ENCODE results near the gene PLA2G4F. TPM values are rescaled to one million over a fixed set of nuclear protein-coding genes. Genes with fewer than 3 reads are reported as not detected.

PLA2G4F gene
- total and polyA plus RNA-seq, 4 donors = 1.5 TPM; not detected in 3

DNA sequence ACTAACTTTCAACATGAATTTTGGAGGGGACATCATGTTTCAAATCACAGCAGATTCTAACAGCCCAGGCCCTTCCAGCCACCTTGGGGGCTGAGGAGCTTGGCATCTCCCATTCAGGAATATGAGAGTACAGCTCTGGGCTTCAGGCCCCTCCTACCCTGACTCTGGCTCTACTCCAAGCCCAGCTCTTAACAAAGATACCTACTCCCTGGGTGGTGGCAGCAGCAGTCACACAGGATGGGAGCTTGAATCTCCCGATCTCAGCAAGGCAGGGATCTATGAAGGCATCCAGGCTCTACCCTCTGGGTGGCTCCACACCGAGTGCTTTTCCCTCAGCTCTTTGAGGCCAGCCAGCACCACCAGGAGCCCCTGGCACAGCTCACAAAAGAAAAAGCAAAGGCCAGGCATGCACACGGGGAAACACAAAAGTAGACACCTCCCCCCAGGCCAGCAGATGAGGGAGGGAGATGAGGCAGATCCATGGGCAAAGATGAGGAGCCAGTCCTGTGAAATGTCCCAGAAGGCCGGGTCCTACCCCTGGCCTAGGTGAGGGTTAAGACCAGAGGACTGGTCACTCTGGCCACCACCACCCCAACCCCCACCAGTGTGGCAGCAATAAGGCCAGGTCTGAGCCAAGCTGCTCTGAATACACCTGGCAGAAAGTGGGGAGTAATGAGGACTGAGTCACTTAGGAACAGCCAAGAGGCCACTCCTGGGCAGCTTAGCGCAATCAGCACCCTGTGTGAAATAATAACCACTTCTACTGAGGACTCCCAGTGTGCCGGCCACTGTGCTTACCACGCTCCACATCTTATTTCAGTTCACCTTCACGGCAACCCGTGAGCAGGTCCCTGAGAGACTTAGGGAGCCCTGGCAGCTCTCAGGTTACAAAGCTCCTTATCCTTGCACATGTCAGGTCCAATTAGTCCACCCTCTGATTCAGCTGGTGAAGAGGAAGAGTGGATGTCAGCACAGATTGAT lies 24.3 kb downstream of the PLA2G4F start:
- Histone ChIP-seq H3K4me3 (ENCODE audit: low read length in 2 of 2) (no peak overlapping the region), H3K4me1 (ENCODE audit: control insufficient read depth in 1 of 2, insufficient read depth in 2 of 2, low read length in 2 of 2) (no peaks in the 10 kb centered on the region), H3K9me3 (ENCODE audit: control insufficient read depth, low read length) (no peaks in the 10 kb centered on the region), H3K27ac (ENCODE audit: low read depth in 1 of 2, low read length in 2 of 2) (no peak overlapping the region), H3K36me3 (ENCODE audit: control insufficient read depth in 1 of 2, insufficient read depth in 2 of 2, low read length in 1 of 2) (no peaks in the 10 kb centered on the region), H3K27me3 (ENCODE audit: control insufficient read depth in 1 of 2, insufficient read depth in 2 of 2, low read length in 1 of 2) (no peaks in the 10 kb centered on the region)
- intact Hi-C loops (cut with DNase I) = loop anchor here in 1 of 2 donors (10.0 kb wide), 1 partner anchor 147 kb away; no protein-coding TSS in a partner anchor
- no peak for DNase-seq
- no peak for ATAC-seq (ENCODE audit: low FRiP score)
- WGBS, 2 donors = 69 to 71% methylated on average over 9 of the region's 9 CpGs

- intact Hi-C loops (cut with DNase I) = loop anchor here in 1 of 2 donors (10.0 kb wide), 1 partner anchor 146 kb away; no protein-coding TSS in a partner anchor
- Histone ChIP-seq H3K4me1 (ENCODE audit: control insufficient read depth in 1 of 2, insufficient read depth in 2 of 2, low read length in 2 of 2) (no peaks in the 10 kb centered on the region), H3K36me3 (ENCODE audit: control insufficient read depth in 1 of 2, insufficient read depth in 2 of 2, low read length in 1 of 2) (no peaks in the 10 kb centered on the region), H3K27ac (ENCODE audit: low read depth in 1 of 2, low read length in 2 of 2) (no peak overlapping the region), H3K9me3 (ENCODE audit: control insufficient read depth, low read length) (no peaks in the 10 kb centered on the region), H3K27me3 (ENCODE audit: control insufficient read depth in 1 of 2, insufficient read depth in 2 of 2, low read length in 1 of 2) (no peaks in the 10 kb centered on the region), H3K4me3 (ENCODE audit: low read length in 2 of 2) (no peak overlapping the region)
- 97 to 100% methylated on average over 1 of the region's 1 CpG for WGBS, 2 donors
- no peak for DNase-seq
- no peak for ATAC-seq (ENCODE audit: low FRiP score)
Observed at GRCh38 chr15:42131006-42131405, 25.4 kb downstream of the PLA2G4F start.

DNA sequence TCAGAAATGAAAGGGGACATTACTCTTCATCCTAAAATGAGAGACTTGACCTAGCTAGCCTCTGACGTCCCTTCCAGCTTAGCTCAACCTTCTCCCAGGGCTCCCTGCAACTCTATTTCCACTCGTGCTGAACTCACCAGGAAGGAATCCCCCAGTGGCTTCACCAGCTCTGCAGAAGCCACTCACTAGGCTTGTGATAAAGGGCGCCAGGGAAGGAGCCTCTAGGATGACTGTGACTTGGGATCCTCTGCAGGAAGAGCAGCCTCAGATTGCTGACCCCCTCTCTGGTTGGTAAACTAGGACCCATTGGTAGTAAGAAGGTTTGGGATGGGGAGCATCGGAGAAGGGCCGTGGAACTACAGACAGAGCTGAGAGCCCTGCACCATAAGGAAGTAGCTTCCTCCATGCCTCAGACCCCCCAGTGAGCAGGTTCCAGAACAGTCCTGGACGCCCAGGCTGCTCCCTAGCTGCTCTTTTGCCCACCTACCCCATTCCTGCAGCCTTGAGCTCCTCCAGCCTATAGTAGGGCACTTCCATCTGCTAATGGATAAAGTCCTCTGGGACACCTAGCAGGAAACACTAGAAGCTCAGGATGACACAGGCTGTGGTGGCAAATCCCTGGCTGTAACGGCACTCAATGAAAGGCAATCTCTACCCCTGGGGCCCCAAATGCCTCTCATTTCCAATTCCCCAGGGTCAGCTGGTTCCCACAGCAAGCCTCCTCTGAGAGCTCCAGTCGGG lies 26.0 kb downstream of the PLA2G4F start:
- no peaks in the 10 kb centered on the region for H3K27me3 ChIP-seq (ENCODE audit: control insufficient read depth in 1 of 2, insufficient read depth in 2 of 2, low read length in 1 of 2)
- H3K36me3 ChIP-seq (ENCODE audit: control insufficient read depth in 1 of 2, insufficient read depth in 2 of 2, low read length in 1 of 2) = no peaks in the 10 kb centered on the region
- 63 to 77% methylated on average over 8 of the region's 8 CpGs for WGBS, 2 donors
- H3K4me3 ChIP-seq (ENCODE audit: low read length in 2 of 2) = no peak overlapping the region
- no peaks in the 10 kb centered on the region for H3K9me3 ChIP-seq (ENCODE audit: control insufficient read depth, low read length)
- DNase-seq (no peak), ATAC-seq (ENCODE audit: low FRiP score) (no peak)
- no peaks in the 10 kb centered on the region for H3K4me1 ChIP-seq (ENCODE audit: control insufficient read depth in 1 of 2, insufficient read depth in 2 of 2, low read length in 2 of 2)
- no peak overlapping the region for H3K27ac ChIP-seq (ENCODE audit: low read depth in 1 of 2, low read length in 2 of 2)
- intact Hi-C loops (cut with DNase I) = loop anchor here in 1 of 2 donors (10.0 kb wide), 1 partner anchor 146 kb away; no protein-coding TSS in a partner anchor

DNA sequence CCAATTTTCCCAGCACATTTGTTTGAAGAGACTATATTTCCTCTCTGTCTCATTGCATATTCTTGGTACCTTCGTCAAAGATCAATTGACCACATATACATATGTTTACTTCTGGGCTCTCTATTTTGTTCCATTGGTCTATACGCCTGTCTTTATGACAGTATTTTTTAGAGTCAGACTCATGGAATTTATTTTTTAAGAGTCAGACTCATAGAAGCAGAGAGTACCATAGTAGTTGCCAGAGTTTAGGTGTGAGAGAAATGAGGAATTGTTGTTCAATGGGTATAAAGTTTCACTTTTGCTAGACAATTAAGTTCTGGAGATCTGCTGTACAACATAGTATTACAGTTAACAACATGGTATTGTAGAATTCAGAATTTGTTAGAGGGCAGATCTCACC lies 27.1 kb downstream of the PLA2G4F start:
- DNase-seq = no peak
- 75 to 83% methylated on average over 2 of the region's 2 CpGs for WGBS, 2 donors
- H3K4me3 ChIP-seq (ENCODE audit: low read length in 2 of 2) = no peak overlapping the region
- H3K27ac ChIP-seq (ENCODE audit: low read depth in 1 of 2, low read length in 2 of 2) = no peak overlapping the region
- no peaks in the 10 kb centered on the region for H3K27me3 ChIP-seq (ENCODE audit: control insufficient read depth in 1 of 2, insufficient read depth in 2 of 2, low read length in 1 of 2)
- intact Hi-C loops (cut with DNase I) = no loop called here
- no peak for ATAC-seq (ENCODE audit: low FRiP score)
- H3K4me1 ChIP-seq (ENCODE audit: control insufficient read depth in 1 of 2, insufficient read depth in 2 of 2, low read length in 2 of 2) = no peaks in the 10 kb centered on the region
- H3K9me3 ChIP-seq (ENCODE audit: control insufficient read depth, low read length) = no peaks in the 10 kb centered on the region
- H3K36me3 ChIP-seq (ENCODE audit: control insufficient read depth in 1 of 2, insufficient read depth in 2 of 2, low read length in 1 of 2) = no peaks in the 10 kb centered on the region

GRCh38 chr15:42128476-42128875 lies 28.0 kb downstream of the PLA2G4F start:
- intact Hi-C loops (cut with DNase I) = no loop called here
- ATAC-seq (ENCODE audit: low FRiP score) (no peak), DNase-seq (no peak)
- Histone ChIP-seq H3K36me3 (ENCODE audit: control insufficient read depth in 1 of 2, insufficient read depth in 2 of 2, low read length in 1 of 2) (no peaks in the 10 kb centered on the region), H3K4me3 (ENCODE audit: low read length in 2 of 2) (no peak overlapping the region), H3K27me3 (ENCODE audit: control insufficient read depth in 1 of 2, insufficient read depth in 2 of 2, low read length in 1 of 2) (no peaks in the 10 kb centered on the region), H3K9me3 (ENCODE audit: control insufficient read depth, low read length) (no peaks in the 10 kb centered on the region), H3K4me1 (ENCODE audit: control insufficient read depth in 1 of 2, insufficient read depth in 2 of 2, low read length in 2 of 2) (no peaks in the 10 kb centered on the region), H3K27ac (ENCODE audit: low read depth in 1 of 2, low read length in 2 of 2) (no peak overlapping the region)
- 66 to 74% methylated on average over 6 of the region's 6 CpGs for WGBS, 2 donors

DNA sequence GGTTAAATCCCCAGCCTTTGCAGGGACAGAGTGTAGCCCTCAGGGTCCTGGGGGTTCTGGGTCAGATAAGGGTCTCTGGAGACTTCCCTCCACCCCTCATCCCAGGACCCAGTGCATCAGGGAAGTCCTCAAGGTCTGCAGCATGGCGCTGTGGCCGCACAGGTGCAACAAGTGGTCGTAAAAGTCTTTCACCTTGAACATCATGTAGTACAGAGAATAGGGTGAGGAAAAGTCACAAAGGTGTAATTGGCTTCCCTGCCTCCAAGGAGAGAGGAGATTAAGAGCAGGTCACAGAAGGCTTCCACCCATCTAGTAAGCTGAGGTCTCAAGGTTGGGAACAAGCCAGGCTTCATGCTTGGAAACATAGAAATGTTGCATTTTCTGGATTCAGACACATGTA lies 32.9 kb downstream of the PLA2G4F start:
- Histone ChIP-seq H3K4me1 (ENCODE audit: control insufficient read depth in 1 of 2, insufficient read depth in 2 of 2, low read length in 2 of 2) (no peaks in the 10 kb centered on the region), H3K27ac (ENCODE audit: low read depth in 1 of 2, low read length in 2 of 2) (no peak overlapping the region), H3K27me3 (ENCODE audit: control insufficient read depth in 1 of 2, insufficient read depth in 2 of 2, low read length in 1 of 2) (no peaks in the 10 kb centered on the region), H3K4me3 (ENCODE audit: low read length in 2 of 2) (no peak overlapping the region), H3K36me3 (ENCODE audit: control insufficient read depth in 1 of 2, insufficient read depth in 2 of 2, low read length in 1 of 2) (no peaks in the 10 kb centered on the region), H3K9me3 (ENCODE audit: control insufficient read depth, low read length) (no peaks in the 10 kb centered on the region)
- DNase-seq (no peak), ATAC-seq (ENCODE audit: low FRiP score) (no peak)
- 91 to 97% methylated on average over 3 of the region's 3 CpGs for WGBS, 2 donors
- intact Hi-C loops (cut with DNase I) = no loop called here

GRCh38 chr15:42121682-42122081 lies 34.8 kb downstream of the PLA2G4F start:
- DNase-seq (no peak), ATAC-seq (ENCODE audit: low FRiP score) (no peak)
- Histone ChIP-seq H3K27ac (ENCODE audit: low read depth in 1 of 2, low read length in 2 of 2) (no peak overlapping the region), H3K4me3 (ENCODE audit: low read length in 2 of 2) (no peak overlapping the region), H3K9me3 (ENCODE audit: control insufficient read depth, low read length) (no peaks in the 10 kb centered on the region), H3K27me3 (ENCODE audit: control insufficient read depth in 1 of 2, insufficient read depth in 2 of 2, low read length in 1 of 2) (no peaks in the 10 kb centered on the region), H3K36me3 (ENCODE audit: control insufficient read depth in 1 of 2, insufficient read depth in 2 of 2, low read length in 1 of 2) (no peaks in the 10 kb centered on the region), H3K4me1 (ENCODE audit: control insufficient read depth in 1 of 2, insufficient read depth in 2 of 2, low read length in 2 of 2) (no peaks in the 10 kb centered on the region)
- intact Hi-C loops (cut with DNase I) = no loop called here
- 29 to 61% methylated on average over 2 of the region's 2 CpGs for WGBS, 2 donors

- Histone ChIP-seq H3K36me3 (ENCODE audit: control insufficient read depth in 1 of 2, insufficient read depth in 2 of 2, low read length in 1 of 2) (no peaks in the 10 kb centered on the region), H3K27ac (ENCODE audit: low read depth in 1 of 2, low read length in 2 of 2) (no peak overlapping the region), H3K27me3 (ENCODE audit: control insufficient read depth in 1 of 2, insufficient read depth in 2 of 2, low read length in 1 of 2) (no peaks in the 10 kb centered on the region), H3K4me3 (ENCODE audit: low read length in 2 of 2) (no peak overlapping the region), H3K4me1 (ENCODE audit: control insufficient read depth in 1 of 2, insufficient read depth in 2 of 2, low read length in 2 of 2) (no peaks in the 10 kb centered on the region), H3K9me3 (ENCODE audit: control insufficient read depth, low read length) (no peaks in the 10 kb centered on the region)
- no peak for DNase-seq
- intact Hi-C loops (cut with DNase I) = no loop called here
- no peak for ATAC-seq (ENCODE audit: low FRiP score)
- WGBS, 2 donors = 91 to 94% methylated on average over 6 of the region's 6 CpGs
Observed at GRCh38 chr15:42121021-42121420, 35.4 kb downstream of the PLA2G4F start.

Data from aorta (tissue), 5 donors.